HG03521 (cell line): Measurements from ENCODE around the gene LRRC74B.
"Not testable (repeated sequence)": the region's sequence is repeated elsewhere in the genome, so short reads cannot be mapped to it uniquely, and the experiment has no call there.

Experiments
- ATAC-seq: cut with Tn5 transposase; IDR thresholded peaks from one replicate; pipeline ENCODE4 v1.9.1; 2021; ENCODE audit warnings: mild to moderate bottlenecking, moderate library complexity; ENCODE audit not compliant: unreplicated experiment

The LRRC74B gene, protein sequence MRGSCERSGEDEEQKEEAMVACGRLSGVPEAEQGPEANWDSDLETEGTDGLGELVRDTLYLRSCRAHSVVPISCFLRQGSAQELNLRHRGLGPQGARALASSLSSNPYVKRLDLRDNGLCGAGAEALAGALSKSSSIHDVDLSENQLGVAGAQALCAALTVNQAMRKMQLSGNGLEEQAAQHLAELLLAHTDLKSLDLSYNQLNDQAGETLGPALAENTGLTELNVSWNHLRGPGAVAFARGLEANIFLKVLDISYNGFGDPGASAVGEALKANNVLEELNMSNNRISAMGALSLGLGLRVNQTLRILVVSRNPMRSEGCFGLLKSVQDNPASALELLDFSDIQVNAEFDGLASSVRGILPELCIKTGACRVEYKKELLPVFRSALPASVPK

DNA sequence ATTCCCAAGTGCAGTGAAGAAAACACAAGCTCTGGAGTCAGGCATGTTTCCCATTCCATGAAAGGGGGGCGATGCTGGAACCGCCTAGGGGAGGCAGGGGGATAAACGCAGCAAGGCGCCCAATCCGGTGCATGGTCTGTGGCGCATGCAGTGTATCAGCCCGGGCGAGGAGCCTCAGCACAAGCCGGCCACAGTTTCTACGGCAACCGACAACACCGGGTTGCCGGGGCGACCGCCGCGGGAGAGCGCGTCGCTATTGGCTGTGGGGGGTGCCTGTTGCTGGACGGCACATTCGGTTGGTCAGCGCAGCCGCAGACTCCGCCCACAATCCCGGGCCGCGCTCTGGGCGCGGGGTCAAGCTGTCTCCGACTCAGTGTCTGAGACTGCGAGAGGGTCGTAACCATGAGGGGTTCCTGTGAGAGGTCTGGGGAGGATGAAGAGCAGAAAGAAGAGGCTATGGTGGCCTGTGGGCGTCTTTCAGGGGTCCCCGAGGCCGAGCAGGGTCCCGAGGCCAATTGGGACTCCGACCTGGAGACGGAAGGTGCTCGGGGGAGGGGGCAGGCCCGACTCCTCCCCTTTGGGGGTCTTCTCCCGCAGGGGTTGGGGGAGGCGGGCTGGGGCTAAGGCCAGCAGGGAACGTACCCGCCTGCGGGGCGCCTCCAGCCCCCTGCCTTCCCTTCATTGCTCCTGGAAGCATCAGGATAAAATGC is at the start of gene LRRC74B:
Gene LRRC74B, plus strand, starts transcription at position 362 of the 710 bp plus-strand sequence. Its CDS starts 41 bp downstream, at position 403.
- ATAC-seq = peak; percentile 89

DNA sequence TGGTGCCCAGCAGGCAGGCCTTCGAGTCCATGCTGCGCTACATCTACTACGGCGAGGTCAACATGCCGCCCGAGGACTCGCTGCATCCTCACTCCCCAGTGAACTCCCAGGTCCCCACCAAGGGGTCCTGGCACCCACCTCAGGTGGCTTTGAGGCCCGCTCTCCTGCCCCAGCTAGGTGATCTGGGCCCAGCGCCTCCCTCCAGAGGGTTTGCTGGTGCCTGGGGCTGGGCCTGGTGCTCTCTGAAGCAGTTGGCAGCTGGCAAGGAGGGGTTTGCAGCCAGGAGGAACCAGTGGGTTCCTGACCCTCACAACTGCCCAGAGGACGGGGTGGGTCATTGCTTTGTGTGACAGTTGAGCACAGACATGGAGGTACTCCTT is 49.7 kb upstream of the LRRC74B start:
- ATAC-seq = no peak

DNA sequence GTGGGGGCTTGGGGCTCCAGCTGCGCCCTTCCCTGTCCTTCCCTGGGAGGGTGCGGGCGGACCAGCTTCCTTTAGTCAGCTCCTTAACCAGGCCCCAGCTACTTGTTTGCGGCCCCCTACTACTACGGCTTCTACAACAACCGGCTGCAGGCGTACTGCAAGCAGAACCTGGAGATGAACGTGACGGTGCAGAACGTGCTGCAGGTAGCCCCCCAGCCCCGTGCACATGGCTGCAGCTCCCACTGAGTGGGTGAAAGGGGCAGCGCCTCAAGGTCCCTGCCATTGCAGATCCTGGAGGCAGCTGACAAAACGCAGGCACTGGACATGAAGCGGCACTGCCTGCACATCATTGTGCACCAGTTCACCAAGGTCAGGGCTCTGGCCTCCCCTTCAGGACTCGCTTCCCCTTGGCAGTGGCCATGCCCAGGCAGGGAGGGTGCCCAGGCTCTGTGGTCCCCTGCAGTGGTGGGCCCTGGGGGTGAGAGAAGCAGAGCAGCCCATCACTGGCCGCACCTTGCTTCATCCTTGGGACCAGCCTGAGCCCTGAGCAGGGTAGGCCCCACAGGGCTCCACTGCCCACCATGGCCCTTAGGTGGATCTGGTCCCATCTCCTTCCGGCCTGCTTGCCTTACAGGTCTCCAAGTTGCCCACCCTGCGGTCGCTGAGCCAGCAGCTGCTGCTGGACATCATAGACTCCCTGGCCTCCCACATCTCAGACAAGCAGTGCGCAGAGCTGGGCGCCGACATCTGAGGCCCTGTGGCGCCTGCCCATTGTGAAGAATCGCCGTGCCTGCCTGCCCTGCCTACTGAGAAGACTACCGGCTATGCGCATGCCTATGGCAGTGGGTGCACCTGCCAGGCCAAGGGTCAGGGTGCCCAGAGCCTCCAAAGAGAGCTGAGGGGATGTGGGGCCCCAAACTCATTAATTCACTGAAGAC is 48.9 kb upstream of the LRRC74B start:
- no peak for ATAC-seq

DNA sequence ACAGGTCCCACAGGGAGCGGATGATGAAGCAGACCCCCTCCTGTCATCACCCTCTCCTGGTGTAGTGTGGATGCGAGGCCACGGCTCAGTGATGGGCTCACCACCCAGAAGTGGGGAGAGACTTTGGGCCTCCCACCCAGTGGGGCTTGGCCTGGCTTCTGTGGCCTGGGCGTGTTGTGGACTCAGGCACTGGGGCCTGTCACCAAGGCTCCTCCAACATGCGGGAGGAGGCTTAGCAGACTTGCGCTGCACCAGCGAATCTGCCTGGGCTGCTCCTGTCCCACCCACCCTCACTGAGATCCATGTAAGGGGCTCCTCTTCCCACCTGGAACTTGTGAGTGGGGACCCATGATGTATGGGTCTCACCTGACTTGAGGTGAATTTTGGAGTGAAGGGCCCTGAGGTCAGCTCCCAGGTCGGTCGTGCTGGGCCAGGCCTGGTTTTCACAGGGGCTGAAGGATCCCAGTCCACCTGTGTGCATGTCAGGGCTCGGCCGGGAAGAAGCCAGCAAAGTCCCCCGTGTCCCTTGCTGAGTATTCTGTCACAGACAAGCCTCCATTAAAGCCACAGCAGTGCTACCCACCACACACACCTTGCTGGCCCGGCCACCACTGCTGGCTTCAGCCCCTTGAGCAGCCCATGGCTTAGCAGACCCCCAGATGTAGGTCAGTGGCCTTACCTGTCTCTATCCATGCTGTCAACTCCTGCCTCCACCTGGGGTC is 48.0 kb upstream of the LRRC74B start:
- no peak for ATAC-seq

DNA sequence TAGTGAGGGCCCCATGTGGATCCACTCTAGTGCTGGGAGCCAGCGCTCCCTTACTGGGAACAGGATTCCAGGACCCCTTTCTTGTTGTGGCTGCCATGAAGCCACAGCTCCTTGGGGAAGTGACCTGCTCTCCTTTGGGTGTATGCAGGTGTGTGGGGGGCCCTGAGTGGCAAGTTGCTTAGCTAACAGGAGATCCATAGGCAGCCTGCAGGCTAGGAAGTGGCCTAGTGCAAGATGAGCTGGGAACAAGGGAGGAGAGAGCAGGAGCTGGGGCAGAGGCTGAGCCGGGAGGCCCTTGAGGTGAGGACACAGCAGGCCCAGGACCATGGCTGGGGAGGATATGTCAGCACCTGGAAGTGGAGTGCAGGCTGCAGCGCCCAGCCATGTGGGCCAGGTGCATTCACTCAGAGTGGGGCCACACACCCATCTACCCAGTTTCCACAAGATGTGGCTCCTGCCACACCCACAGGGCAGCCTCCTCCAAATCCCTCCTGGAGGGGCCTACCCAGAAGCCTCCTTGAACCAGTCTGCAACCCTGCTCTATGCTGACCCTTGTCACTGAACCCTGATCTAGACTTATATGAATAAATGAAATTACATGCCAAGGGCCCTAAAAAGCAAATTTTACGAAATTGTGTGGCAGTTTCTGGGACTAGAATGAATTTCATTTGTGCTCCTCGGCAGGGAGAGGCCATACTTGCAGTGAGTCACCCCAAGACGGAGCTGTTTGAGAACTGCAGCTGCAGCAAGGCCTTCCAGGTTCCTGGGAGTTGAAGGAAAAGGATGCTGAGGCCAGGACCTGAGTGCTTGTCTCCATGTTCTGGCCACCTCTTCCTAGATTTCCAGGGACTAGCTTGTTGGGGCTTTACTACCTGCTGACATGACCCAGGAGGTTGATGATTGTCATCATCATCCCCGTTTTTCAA is 47.1 kb upstream of the LRRC74B start:
- no peak for ATAC-seq

DNA sequence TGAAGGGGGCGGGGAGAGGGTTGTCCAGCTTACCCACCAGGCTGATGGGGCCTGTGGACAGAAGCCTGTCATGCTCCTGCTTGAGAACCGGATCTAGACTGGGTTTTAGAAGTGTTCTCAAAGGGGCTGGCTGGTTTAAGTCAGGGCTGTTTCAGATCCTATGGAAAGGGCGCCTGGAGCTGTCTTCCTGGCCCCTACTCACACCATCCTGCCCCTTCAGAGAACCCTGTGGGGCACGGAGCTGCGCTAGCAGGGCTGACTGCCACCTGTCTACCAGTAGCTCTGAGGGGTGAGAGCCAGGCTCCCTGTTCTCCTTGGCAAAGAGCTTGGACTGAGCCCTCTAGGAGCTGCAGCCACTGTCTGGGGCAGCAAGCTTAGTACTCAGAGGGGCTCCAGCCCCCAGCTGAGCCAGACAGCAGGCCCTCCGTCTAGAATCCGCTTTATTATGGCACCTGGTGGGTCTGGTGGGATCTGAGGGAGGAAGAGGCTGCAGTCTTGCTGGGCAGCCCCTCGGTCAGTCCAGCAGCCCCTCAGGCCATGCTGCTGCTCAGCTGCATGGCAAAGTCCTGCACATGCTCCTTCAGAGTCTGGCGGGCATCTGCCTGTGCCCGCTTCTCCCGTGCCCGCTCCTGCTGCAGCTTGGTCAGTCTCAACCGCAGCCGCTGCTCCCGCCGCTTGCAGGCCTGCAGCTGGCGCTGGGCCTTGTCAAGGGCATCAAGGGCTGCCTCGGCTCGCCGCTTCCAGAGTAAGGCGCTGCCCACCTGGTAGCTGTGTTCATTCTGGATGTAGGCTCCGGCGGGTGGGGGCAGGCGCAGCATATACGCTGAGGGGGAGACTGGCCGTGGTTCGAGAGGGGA is 46.2 kb upstream of the LRRC74B start:
- no peak for ATAC-seq

DNA sequence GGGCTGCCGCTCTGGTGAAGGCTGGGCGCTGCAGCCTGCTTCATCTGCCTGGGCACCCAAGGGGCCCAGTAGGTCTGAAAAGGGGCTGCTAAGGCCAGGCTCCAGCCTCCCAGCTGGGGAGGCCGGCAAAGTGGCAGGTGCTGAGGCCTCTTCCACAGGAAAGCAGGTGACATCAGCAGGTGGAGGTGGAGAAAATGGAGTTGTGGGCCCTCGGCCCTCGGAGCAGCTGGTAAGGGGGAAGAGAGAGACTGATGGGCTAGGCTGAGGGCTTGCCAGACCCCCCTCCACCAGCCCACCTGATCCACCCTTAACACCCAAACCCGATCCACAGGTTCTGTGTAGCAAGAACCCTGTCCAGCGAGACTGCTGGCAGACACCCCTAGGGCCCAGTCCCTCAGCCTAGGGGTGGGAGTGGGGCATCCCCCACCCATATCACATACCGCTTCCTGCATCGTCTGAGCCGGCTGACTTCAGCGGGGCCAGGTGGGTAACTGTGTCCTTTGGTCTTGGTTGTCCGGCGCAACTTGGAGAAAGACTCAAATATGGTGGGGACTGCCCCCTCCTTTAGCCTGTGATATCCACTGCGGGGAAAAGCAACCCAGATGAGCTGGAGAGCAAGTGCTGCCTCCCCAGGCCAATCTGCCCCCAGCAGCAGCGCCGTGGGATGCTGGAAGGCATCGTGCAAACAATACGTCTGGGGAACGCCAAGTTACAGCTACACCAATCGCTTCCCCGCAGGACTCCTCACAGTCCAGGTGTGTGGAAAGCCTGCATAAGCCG is 45.3 kb upstream of the LRRC74B start:
- no peak for ATAC-seq

DNA sequence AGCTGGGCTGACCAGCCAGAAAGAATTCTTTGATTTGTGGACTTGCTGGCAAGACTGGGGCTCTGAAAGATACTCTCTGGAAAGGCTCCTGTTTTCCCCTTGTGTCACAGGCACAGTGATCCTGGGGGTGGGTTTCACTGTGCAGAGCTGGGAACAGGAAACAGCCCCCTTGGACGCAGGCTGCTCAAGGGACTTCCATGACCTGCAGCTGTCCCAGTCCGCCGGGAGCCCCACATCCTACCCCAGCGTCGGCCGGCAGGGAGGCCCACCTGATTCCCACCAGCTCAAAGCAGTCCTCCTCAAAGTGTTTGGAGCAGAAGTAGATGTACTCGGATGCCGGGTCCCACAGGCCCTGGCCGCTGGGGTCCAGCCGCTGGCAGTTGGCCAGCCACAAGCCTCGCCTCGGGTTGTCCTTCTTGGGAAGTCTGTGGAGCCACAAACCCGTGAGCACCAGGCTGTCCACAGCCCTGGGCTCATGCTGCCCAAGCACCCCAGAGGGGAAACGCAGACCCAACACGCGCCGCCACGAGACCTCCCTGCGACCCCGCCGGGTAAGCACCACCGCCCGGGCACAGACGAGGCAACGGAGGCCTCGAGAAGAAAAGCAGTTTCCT is 44.7 kb upstream of the LRRC74B start:
- peak; percentile 1 for ATAC-seq

DNA sequence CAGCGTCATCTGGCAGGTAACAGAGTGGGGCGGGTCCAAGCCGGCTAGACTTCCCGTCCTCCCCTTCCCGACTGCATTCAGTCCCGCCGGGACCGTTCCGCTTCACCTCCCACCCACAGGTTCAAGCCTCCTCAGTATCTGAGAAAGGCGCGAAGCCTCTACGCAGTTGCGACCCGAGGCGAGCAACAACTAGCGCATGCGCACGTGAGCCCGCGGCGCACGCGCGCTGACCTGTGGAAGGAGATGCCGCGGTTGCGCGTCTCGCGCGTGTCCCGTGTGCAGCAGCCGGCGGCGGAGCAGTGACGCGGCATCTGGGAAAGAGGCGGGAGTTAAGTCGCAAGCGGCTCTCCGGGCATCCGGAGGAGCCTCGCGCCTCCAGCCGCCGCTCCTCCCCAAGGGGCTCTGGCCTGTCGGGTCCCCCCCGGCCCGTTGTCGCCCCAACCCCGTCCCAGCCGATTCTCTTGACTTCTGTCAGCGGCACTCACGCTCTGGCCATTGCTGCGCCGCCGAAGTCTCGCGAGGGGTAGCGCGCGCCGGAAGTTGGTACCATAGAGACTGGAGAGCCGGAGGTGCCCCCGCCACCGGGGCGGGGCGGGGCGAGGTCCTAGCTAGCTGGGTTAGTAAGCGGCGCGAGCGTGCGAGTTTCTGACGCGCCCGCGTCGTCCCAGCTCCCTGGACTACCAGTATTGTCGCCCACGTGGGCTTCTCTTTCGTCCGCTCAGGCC is 44.0 kb upstream of the LRRC74B start, which contains the start of gene THAP7:
Gene THAP7, minus strand, starts transcription at position 518 of the 725 bp plus-strand sequence. Its CDS starts 207 bp downstream, at position 311.
- peak; percentile 82 for ATAC-seq

DNA sequence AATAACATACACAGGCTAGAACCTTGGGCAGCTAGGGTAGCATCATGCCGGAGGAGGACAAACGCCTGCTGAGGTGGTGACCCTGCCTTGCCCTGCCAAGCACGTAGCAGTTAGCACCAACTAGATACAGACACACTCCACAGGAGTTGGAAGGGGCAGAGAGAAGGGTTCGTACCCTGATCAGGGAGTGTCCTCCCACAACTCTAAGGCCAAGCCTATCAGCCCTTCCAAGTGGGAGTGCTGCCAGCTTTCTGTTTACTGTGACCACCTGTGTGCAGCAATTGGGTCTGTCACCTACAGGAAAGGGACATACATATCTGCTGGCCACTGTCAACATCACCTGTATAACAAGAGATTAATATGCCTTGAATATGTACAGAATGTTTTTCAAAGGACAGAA is 42.0 kb upstream of the LRRC74B start:
- no peak for ATAC-seq

DNA sequence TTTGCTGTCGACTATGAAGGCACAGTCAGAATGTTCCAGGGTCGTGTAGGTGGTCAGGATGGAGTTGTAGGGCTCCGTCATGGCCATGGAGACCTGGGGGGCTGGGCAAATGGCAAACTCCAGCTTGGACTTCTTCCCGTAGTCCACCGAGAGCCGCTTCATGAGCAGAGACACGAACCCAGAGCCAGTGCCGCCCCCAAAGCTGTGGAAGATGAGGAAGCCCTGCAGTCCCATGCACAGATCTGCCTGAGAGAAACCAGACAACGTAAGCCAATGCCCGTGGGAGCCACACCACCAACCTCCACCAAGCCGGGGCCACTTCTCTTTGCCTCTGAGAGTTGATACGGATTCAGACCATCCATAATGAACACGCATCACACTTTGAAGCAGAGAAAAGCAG is 36.5 kb upstream of the LRRC74B start:
- not testable (repeated sequence) for ATAC-seq

DNA sequence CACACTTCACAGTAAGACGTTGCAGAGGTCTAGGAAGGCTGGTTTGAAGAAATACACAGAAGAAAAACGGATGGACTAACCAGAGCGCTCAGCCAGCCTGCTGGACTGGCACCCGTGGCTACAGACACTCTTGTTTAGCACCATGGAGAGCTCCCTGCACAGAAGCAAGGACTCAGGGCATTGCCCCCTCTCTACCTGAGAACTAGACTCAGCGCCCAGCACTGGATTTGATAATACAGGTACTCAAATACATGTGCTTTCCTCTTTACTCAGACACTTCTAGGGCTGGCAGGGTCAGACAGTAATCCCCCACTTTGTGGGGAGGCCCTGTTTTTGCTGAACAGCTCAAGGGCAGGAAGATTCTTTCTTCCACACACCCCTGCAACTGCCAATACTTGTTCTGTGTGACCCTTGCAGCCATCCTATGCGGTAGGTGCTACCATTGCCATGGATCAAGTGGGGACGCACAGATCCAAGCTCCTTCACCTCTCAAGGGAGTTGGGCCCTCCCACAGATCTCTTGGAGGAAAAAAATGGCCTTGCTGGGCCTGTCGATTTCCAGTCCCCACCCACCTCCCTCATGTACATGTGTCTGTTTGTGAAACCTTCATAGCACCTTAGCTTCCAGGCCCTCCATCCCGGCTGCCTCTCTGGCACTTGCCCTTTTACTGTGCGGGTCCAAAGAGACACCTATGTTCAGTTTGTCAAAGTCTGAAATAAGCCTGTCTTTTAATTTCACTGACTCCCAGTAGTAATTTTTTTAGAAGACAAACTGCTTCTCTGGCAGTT is 35.9 kb upstream of the LRRC74B start:
- ATAC-seq = no peak

DNA sequence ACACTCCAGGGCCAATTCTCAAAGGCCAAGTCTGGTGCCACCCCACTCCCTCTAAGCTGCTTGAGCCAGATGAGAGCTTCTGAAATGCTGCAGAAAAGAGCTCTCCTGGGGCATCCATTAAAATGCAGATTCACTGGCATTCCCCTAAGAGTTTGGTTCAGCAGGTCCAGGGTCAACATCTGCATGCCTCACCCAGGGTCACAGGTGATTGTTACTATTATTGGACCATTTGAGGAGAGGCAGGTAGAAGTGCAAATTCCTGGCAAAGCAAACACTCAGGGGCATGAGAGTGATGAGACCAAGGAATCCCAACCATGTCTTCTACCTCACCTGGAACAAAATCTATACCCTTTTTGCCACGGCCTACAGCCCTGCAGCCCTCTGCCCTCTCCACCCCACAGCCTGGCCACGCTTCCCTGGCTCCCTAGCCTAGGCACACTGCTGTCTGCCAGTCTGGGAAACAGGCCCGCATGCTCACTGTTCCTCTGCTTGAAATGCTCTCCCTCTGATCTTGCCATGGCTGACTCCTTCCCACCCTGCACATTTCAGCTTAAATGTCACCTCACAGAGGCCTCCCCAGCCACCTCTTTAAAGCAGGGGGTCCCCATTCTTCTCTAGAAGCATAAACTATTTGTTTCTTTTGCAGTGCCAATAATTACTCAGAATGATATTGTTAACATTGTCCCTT is 35.2 kb upstream of the LRRC74B start:
- no peak for ATAC-seq

DNA sequence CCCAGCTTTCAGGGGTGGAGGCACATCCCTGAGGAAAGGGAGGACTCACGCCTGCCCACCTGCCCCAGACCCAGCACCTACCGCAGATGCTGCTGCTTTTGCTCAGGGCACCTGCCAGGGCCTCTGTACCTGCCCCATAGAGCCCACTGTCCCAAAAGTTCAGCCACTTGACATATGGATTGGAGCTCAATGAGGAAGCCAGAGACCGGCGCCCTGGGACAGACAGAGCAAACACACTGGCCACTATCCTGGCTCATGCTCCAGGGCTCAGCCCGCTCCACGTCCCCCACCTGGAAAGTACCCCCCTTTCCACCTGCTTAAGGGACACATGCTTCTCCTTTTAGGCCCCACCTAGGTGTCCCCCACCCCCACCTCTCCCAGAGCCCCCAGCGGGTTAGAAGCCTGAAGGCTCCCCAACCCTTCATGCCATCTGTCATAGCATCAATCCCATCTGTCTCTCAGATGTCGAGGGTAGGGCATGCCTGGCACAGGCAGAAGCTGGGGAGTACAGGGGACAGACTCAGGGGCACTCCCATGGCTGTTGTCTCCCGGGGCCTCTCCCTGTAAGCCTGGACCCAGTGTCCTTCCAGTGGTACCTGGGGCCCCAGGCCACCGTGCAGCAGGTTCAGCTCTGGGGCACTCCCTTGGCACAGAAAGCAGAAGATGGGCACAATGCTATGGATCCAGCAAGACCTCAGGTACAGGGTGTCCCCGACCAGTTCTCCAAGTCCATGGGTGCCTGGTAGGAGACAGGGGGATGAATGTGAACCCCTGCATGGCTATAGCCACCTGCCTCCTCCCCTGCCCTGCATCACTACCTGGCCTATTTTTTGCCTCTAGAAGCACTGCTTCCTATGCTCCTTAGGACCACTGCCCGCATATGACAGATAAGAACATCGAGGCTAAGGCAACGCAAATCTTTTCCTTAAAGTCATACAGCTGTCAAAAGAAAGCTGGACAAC is 33.0 kb upstream of the LRRC74B start:
- no peak for ATAC-seq
